ENCODE results near the gene SQSTM1. TPM values are rescaled to one million over a fixed set of nuclear protein-coding genes. Genes with fewer than 3 reads are reported as not detected.
A peak's percentile ranks its signal among the peaks of the same experiment; 100 is the strongest.

Gene SQSTM1
- polyA plus RNA-seq, 1 donor, result 74.0 TPM

DNA sequence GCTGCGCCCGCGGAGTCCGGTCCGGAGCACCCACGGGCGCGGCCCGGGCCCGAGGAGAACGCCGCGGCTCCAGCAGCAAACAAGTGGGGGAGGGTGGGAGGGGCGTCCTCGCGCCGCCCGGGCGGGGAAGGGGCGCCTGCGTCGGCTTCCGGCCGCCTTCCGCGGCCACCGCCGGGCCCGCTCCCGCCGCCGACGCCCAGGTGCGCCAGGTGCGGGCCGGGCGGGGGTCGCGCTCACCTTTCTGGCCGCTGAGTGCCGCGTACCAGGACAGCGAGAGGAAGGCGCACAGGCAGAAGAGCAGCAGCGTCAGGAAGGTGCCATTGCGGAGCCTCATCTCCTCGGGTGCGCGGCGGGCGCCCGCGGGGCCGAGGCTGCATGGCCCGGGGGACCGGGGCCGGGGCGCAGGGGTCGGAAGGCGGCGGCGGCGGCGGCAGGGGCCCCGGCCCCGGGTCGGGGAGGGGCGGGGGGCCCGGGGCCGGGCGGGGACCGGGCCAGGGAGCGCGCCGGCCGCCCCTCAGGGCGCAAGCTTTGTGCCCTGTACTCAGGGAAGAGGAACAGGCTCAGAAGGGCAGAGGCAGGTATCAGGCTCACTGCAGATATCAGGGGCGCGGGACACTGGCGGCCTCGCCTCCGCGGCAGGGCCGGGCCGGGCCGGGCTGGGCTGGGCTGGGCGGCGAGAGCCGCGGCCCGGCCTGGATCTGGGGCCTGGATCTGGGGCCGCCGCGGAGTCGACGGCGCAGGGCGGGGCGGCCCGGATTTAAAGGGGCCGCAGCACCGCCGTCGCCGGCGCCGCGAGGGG lies 14.3 kb upstream of the SQSTM1 start, which contains the start of gene MGAT4B:
Gene MGAT4B (minus strand): TSS at position 617 of the 799 bp plus-strand sequence. CDS start 283 bp downstream, at position 334.
- DNase-seq, result peak; percentile 89

DNA sequence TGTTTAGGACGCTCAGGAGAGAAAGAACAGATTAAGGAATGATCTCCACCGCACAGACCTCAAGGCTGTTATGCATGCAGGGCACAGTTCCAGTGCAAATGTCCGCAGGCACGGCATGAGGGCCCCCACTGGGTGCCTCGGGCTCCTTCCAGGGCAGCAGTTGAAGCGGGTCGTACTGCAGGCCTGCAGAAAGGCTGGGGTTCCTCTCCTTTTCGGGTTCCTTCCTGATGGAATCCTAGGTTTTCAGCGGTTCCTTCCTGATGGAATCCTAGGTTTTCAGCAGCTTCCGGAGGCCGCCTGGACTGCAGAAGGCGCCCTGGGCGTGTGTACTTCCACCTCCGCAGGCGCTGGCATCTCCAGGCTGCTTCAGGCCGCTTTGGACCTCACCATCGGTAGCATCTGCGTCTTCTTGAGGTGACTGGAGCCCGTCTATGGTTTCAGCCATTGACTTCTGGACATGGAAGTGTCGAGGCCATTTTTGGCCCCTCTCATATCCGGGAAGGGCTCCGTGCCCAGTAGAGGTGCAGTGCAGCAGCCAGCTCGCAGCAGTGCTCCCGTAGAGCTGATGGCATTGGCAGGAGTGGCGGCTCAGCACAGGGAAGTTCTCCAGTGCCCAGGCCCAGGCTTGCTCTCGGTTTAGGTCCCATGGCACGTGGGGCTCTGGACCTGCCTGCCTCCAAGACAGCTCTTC lies 8.4 kb upstream of the SQSTM1 start:
- DNase-seq, result no peak

DNA sequence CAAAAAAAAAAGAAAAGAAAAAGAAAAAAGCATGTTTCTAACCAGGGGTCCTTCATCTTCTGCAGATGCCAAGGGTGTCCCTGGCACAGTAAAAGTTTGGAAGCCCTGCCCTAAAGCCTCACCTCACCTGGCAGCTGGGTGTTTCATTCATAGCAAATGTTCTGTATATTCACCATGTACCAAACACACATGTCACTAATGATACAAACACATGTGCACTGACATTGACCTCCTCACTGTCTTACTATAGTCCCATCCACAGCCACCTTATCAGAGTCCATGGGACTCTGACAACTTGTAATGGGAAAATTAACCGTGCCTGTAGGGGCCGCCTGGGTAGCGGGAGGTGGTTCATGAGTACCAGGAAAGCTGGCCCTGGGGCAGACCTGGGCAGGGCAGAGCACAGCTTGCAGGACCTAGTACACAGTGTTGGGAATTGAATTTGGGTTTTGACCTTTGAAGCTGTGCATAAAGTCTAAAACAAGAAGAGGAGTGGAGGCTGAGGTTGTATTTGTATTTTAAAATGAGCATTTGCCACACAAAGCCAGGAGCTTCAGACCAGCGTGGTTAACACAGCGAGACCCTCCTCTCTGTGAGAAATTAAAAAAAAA lies 7.6 kb upstream of the SQSTM1 start:
- DNase-seq, result no peak

DNA sequence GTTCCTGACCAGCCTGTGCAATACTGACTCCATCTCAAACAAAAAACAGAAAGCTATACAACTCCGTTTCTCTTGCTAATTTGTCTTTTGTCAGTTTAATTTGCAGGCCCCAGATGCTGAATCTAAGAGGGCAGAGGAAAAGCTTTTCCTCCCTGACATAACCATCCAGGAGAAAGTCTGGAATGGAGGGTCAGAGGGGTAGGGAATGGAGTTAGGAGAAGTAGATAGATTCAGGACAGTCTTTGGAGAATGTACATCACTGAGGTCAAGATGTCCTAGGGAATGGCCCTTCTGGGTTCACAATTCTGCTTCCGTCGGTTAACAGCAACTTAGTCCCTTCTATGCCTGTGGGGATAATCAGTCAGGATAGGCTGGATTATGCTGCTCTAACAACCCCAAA lies 6.6 kb upstream of the SQSTM1 start:
- no peak for DNase-seq

DNA sequence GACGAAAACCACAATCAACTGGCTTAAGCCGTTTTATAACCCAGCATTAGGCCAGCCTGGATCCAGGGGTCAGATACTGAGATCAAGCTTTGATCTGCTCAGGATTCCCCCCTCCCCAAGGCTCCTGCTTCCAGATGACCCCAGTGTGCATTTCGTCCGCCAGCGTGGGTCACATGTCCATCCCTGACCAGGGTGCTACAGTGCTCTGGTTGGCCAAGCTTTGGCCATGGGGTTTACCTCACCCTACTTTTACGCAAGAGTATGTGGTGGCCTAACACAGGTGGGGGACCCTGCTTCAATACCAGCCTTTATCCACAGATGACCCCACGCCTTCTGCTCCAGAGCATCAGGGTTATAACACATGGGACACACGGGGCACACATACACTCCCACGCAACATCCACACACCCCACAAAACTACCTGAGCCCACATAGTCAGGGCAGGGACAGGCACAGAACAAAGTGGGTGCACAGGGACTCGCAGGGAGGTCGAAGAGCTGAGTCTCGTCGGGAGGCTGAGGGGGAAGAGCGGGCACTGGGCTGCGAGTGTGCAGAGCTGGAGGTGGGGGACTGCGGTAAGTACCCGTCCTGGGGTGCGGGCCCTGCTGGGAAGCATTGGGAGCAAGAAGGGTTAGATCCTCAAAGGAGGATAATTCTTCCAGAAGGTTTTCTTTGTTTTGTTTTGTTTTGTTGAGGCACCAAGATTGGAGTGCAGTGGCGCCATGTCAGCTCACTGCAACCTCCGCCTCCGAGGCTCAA lies 5.0 kb upstream of the SQSTM1 start:
- DNase-seq, result no peak

DNA sequence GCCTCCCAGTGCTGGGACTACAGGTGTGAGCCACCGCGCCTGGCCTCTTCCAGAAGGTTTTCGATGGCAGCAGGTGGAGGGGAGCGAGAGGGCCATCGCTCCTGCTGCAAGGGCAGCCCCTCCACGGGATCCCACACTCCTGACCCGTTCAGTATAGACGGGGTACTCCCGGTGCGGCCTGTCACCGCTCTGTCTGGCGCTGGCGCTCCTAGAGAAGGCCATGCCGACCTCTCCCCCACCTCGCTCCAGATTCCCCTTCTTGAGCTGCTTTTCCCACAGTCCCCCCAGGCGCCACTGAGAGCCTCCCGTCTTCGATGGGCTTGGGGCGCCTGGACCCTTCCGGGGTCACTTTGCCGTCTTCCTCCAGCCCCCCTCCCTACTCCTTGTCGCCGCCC lies 4.3 kb upstream of the SQSTM1 start:
- no peak for DNase-seq

DNA sequence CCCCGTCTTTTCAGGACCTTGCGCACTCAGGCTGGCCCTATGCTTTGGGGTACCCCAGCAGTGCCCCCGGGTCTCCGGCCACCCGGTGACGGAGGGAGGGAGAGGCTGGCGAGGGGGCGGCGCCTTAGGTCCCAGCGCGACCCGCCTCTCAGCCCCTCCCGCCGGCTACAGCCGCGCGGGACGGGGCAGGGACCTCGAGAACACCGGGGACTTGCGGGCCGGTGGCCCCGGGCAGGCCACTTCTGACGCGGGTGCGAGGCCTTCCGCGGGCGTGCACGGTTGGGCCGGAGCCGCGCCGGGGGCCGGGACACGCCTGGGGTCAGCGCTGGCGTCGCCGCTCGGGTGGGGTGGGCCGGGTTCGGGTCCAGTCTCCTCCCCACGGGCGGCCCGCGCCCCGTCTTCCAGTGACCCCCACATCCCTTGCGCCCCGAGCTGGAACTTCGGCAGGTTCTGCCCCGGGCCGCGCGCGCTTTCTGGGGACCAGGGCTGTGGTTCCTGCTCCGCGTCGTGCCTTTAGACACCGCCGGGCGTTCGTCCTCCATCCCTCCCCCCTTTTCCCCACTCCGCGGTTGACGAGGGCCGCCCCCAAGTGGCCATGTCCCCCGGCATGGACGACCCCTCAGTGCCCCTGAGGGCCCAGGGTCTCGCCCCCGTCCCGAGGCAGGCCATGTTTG lies 3.8 kb upstream of the SQSTM1 start:
- no peak for DNase-seq

DNA sequence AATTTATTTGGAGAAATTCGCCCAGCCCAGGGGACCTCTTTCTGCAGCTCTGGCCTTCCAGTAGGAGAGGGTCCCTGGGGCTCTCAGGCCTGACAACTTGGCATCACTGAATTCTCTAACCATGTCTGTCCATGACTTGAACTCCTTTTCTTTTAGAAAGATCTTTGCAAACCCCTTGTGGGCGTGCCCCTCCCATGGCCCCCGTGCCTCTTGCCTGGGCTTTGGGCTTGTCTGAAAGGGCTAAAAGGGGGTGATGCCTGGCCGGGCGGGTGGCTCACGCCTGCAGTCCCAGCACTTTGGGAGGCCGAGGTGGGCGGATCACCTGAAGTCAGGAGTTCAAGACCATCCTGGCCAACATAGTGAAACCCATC lies 3.2 kb upstream of the SQSTM1 start:
- DNase-seq, result no peak

DNA sequence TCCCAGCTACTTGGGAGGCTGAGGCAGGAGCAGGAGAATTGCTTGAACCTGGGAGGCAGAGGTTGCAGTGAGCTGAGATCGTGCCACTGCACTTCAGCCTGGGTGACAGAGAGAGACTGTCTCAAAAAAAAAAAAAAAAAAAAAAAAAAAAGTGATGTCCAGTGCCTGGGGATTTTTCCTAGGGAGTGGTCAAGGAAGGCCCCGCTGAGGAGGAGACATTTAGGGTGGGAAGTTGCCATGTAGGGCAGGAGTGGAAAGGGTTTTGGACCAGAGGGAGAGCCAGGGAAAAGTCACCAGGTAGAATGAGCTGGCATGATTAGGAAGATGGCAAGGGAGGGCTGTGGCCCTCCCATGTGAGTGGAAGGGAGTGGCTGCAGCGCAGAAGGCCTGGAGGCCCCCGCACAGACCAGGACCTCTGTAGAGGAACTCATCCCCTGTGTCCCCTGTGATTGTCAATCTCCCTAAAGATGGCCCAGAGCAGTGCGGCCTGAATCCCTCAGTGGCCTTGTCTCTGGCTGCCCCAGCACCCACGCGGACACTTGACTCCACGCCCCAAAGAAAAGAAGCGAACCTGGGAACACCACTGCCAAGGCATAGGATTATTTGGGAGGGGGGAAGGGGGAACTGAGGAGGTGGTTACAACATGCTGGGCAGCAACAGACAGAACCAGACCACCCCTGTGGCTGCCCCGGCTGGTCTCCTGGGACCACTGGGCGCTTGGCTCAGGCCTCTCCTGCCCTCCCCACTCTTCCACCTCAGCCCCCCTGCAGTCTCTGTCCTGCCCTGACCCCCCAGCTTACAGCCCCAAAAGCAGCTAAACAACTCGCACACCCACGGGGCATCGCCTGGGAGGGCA lies 2.6 kb upstream of the SQSTM1 start:
- no peak for DNase-seq

DNA sequence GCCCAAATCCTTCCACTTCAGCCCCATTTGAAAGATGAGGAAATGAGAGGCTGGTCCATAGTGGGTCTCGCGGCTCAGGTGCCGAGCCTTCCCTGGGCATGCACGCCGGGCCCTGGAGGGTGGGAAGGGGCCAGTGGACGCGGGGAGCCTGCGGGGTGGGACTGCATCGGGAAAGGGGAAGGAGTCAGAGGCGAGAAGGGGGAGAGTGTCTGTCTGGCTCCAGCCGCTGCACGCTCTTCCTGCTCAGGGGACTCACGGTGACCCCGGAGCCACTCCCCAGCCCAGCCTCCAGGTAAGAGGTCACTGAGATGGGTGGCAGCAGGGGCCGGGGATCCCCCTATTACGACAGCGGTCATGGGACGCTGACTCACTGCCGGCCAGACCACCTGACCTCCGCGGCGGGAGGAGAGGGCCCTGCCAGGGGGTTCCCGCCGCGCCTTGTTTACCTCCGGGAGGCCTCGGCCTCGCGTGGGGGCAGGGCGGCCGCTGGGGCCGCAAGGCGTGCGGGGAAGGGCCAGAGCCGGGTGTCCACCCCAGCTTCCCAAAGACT lies 1.9 kb upstream of the SQSTM1 start:
- peak; percentile 93 for DNase-seq

DNA sequence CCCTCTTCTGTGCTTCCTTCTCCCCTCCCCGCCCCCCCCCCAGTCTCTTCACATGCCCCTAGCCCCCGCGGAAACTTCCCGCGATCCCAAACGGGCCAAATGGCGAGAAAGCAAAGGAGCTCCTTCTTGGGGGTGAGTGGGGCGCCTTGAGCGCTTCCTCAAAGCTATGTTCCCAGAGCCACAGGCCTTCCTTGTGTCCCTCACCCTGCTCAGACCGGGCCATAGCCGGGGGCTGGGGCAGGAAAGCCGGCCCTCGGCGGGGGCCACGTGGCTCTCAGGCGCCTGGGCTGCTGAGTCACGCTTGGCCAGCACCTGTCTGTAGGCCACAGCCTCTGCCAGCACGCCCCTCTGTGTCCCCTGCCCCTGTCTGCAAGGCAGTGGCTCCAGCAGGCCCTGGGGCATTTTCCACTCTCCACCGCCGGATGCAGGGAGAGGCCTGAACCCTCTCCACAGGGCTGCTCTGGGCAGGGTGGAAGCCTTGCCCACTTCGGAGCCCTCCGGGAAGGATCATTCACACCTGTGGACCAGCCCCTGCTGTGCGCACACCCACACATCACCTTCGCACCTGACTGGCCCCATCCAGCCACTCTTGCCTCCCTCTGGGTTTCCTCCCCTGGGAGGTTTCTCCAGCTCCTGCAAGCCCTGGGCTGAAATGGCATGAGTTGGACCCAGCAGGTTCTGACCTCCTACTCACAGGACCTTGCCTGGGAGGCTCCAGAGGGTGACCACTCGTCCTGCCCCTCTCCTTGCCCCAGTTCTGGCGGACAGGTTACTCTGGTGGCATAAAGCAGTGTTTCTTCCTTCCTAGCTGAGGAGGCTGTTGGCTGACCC lies 1.2 kb upstream of the SQSTM1 start:
- peak; percentile 63 for DNase-seq

DNA sequence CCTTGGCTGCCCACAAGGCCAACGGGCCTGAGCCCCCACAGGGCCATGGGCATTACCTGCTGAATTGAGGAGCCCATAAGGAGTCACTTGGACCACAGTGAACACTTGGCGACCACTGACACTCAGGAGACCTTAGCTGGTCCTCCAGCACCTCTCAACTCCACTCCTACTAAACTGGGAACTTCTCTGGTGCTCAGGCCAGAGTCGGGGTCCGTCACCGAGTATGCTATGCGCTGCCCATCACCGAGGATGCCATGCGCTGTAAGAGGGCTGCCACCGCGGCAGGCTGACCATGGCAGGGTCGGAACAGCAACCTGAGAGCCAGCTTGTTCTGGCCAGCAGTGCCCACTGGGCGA lies 600 bp upstream of the SQSTM1 start:
- no peak for DNase-seq

DNA sequence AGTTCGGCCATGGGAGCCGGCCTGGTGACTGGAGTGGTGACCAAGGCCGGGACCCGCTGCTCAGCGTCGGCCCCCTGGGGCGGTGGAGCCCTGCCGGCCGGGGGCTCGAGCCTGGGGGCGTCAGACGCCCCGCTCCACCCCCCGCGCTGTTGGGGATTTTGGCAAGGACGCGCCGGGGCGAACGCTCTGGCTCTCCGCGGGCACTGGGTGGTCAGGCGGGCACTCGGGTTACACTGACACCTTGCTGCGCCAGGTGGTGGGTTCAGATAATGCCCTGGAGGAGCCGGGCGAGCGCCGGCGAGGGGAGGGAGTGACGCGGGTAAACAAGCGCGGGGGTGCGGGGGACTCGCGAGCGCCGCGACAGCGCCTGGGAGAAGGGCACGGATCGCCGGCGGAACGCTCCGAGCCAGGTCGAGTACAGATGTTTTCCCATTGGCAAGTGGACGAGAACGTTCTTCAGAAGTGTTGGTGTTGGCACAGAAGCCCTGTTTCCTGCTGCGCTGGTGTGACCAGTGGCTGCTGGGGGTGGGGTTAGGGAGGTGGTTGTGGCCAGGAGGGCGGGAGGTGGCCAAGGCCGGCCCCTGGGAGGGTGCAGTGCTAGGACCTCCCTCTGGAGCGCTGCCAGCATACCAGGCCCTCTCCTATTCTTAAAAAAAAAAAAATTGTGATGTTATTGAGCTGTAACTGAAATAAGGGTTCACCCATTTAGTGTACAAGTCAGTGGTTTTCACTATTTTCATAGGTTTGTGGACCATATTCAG lies 773 bp downstream of the SQSTM1 start:
- peak; percentile 93 for DNase-seq

DNA sequence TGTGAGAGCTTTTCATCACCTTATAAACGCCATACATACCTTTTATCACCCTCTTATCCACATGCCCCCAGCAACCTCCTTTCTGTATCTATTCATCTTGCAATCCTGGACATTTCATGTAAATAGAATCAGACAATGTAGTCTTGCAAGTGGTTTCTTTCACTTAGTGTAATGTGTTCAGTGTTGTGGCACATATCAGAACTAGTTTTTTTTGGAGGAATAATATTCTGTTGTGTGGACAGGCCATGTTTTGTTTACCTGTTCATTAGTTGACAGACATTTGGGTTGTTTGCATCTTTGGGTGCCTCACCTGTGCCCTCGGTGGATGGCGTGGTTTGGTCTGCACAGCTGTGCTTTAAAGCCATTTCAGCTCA lies 1.3 kb downstream of the SQSTM1 start:
- DNase-seq, result no peak

DNA sequence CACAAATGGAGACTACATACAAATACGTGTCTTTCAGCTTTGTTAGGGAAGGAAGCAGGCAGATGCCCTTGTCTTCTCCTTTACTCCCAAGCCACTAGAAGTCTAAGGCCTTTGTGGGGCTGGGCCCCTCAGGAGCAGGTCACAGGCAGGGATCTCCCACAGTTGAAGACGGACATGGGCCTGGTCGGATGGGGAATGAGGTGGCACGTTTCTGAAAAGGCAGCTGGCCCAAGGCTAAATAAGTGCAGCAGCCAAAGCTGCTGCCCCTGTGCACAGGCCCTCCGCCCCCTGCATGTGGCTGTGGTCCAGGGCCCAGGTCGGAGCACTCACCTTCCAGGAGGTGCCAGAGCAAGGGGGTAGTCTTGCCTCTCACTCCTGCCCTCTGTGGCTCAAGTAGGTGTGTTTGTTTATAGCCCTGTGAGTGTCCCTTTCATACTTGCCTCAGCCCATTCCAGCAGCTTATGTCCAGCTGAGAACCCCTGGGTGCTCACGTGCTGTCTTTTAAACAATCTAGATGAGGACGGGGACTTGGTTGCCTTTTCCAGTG lies 1.8 kb downstream of the SQSTM1 start:
- DNase-seq, result no peak

DNA sequence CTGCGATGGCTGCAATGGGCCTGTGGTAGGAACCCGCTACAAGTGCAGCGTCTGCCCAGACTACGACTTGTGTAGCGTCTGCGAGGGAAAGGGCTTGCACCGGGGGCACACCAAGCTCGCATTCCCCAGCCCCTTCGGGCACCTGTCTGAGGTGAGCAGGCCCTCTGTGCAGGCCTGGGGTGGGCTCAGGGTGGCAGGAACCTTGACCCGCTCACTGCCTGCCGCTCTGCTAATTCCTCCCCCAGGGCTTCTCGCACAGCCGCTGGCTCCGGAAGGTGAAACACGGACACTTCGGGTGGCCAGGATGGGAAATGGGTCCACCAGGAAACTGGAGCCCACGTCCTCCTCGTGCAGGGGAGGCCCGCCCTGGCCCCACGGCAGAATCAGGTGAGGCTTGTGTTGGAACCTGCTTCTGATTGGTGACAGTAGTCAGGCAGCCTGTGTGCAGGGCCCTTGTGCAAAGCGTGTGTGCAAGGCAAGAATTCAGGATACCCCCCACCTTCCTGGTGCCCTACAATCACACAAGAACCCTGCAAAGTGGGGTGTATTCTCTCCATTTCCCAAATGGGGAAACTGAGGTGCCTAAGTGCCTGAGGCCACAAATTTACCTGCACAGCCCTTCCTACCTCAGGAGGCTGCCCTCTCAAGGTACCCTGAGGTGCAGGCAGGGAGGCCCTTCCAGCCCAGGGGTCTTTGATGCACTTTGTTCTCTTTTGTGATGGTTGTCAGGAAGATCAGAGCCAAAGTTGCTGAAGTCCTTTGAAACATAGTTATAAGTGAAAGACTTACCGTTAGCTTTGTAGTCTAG lies 3.4 kb downstream of the SQSTM1 start:
- DNase-seq, result no peak

DNA sequence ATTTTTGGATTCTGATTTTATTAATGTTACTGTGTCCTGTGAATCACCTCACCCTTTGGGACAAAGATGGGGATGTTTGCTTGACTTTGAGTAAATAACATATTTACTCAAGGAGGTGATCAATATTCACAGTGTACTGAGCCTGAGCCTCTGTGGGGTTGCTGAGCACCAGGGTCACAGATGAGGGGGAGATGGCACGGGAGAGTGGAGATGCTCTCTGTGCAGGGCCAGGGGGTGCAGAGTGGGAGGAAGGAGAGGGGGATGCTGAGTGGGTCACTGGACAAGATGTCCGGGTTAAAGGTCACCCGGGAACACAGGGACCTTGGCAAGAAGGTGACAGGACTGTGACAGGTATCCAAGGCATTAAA lies 4.0 kb downstream of the SQSTM1 start:
- DNase-seq, result no peak

DNA sequence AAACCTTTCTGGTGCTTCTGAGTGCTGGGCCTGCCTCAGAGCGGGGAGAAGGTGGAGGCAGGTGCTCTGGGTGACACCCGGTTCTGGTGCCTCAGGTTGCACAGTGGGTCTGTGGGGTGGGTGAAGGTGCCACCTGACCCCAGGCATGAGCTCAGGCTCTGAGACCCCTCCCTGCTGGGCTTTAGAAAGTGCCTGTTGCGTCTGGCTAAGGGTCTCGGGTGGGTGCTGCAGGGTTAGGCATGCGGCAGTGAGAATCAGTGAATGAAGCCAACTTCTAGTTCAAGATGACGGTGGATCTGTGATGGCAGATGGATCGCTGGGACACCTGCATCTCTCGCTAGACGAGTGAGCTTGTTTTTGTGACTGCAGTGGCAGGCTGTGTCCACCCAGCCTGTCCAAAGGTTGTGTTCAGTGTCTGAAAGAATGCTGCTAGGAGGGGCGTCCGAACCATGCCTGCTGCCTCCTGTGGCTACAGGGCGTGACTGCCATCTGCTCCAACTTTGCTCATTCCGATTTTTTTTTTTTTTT lies 5.0 kb downstream of the SQSTM1 start:
- no peak for DNase-seq

Data from hindlimb muscle (tissue), 1 donor.